WERI-Rb-1 (cell line): ENCODE measurements around the gene ABCC1.
"Not testable (repeated sequence)": the region's sequence is repeated elsewhere in the genome, so short reads cannot be mapped to it uniquely, and the experiment has no call there.

Source experiments
- DNase-seq: peaks from one replicate; pipeline ENCODE4 v3.0.0-alpha.2; 2020
- H3K27ac ChIP-seq: fragments of 250-450 bp; sonication (Bioruptor Pico); 2 replicates; pipeline ENCODE4 v1.5.1; 2020; ENCODE audit warnings: mild to moderate bottlenecking, moderate library complexity
- H3K27me3 ChIP-seq: fragments of 250-450 bp; sonication (Bioruptor Pico); 2 replicates; pipeline ENCODE4 v1.5.1; 2021; ENCODE audit warnings: mild to moderate bottlenecking, low read depth, moderate library complexity; ENCODE audit not compliant: insufficient read depth, severe bottlenecking
- H3K36me3 ChIP-seq: fragments of 250-450 bp; sonication (Bioruptor Pico); 2 replicates; pipeline ENCODE4 v1.5.1; 2020; ENCODE audit warnings: mild to moderate bottlenecking, moderate library complexity
- H3K4me3 ChIP-seq: 2 replicates; pipeline ENCODE4 v1.5.1; 2011; ENCODE audit warnings: low read depth, mild to moderate bottlenecking, control low read depth, low read length
- H3K9me3 ChIP-seq: fragments of 250-450 bp; sonication (Bioruptor Pico); 2 replicates; pipeline ENCODE4 v1.5.1; 2021; ENCODE audit warnings: mild to moderate bottlenecking, moderate library complexity; ENCODE audit not compliant: severe bottlenecking
- TF ChIP-seq, protein P1 (sequence below): IDR thresholded peaks from 2 replicates; pipeline ENCODE4 v1.5.1; 2011; ENCODE audit warnings: low read depth, mild to moderate bottlenecking, control low read depth, inconsistent platforms, low read length

The ABCC1 gene

DNA sequence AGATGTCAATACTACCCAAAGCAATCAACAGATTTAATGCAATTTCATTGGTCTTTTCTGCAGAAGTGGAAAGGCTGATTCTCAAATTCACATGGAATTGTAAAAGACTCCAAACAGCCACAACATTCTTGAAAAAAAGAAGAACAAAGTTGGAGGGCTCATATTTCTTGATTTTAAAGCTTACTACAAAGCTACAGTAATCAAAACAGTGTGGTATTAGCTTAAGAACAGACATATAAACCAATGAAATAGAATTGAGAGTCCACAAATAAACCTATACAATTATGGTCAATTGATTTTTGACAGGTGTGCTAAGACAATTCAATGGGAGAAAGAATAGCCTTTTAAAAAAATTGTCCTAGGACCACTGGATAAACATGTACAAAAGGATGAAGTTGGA is 14.4 kb upstream of the ABCC1 start:
- Histone ChIP-seq H3K27ac (no peak overlapping the region), H3K9me3 (peaks cover 2% of the 10 kb centered on the region), H3K36me3 (no peaks in the 10 kb centered on the region), H3K27me3 (no peaks in the 10 kb centered on the region), H3K4me3 (no peak overlapping the region)
- DNase-seq, result no peak
- TF ChIP-seq, protein P1, sequence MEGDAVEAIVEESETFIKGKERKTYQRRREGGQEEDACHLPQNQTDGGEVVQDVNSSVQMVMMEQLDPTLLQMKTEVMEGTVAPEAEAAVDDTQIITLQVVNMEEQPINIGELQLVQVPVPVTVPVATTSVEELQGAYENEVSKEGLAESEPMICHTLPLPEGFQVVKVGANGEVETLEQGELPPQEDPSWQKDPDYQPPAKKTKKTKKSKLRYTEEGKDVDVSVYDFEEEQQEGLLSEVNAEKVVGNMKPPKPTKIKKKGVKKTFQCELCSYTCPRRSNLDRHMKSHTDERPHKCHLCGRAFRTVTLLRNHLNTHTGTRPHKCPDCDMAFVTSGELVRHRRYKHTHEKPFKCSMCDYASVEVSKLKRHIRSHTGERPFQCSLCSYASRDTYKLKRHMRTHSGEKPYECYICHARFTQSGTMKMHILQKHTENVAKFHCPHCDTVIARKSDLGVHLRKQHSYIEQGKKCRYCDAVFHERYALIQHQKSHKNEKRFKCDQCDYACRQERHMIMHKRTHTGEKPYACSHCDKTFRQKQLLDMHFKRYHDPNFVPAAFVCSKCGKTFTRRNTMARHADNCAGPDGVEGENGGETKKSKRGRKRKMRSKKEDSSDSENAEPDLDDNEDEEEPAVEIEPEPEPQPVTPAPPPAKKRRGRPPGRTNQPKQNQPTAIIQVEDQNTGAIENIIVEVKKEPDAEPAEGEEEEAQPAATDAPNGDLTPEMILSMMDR, result no peak

DNA sequence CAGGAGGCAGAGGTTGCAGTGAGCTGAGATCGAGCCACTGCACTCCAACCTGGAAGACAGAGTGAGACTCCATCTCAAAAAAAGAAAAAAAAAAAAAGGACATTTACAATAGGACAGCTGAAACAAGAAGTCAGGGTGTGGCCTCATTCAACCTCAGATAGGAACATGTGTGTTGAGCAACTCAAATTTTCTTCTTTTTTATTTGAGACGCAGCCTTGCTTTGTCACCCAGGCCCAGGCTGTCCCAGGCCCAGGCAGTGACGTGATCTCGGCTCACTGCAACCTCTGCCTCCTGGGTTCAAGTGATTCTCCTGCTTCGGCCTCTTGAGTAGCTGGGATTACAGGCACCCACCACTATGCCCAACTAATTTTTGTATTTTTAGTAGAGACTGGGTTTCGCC is 12.6 kb upstream of the ABCC1 start:
- not testable (repeated sequence) for DNase-seq, H3K4me3 ChIP-seq, H3K27ac ChIP-seq

DNA sequence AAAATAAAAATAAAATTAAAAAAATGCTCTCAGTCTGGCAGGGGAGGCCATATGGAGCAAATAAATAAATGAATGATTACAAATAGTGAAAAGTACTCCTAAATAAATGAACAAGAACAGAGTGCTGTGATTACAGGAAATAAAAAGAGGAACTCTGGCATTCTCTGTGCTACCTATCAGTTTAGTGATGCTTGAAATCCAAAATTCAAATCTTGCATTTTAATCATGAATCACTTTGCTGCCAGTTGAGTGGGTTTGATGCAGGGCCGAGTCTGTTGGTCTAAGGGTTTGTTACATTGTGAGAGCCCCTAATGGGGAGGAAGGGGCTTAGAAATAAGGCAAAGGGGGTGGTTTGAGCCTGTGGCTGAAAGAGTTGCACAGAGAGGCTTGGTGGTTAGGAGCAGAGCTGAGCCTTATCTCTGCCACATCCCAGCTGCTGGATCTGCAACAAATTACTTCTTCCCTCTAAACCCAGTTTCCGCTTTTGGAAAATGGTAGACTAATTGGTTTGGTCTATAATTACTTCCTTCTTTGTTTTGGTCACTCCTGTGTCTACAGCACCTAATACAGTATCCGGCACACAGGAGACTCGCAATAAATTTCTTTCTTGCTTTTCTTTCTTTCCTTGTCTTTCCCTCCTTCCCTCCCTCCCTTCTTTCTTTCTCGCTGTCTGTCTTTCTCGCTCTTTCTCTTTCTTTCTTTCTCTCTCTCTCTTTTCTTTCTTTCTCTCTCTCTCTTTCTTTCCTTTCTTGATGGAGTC is 6.3 kb upstream of the ABCC1 start:
- H3K9me3 ChIP-seq, result no peaks in the 10 kb centered on the region
- DNase-seq, result no peak
- no peaks in the 10 kb centered on the region for H3K27me3 ChIP-seq
- no peak overlapping the region for H3K4me3 ChIP-seq
- no peaks in the 10 kb centered on the region for H3K36me3 ChIP-seq
- H3K27ac ChIP-seq, result no peak overlapping the region
- TF ChIP-seq, protein P1, result no peak

More for the DNA sequence above, 12.6 kb upstream of the ABCC1 start:
- H3K27me3 ChIP-seq, H3K9me3 ChIP-seq, H3K36me3 ChIP-seq: not testable (repeated sequence)

DNA sequence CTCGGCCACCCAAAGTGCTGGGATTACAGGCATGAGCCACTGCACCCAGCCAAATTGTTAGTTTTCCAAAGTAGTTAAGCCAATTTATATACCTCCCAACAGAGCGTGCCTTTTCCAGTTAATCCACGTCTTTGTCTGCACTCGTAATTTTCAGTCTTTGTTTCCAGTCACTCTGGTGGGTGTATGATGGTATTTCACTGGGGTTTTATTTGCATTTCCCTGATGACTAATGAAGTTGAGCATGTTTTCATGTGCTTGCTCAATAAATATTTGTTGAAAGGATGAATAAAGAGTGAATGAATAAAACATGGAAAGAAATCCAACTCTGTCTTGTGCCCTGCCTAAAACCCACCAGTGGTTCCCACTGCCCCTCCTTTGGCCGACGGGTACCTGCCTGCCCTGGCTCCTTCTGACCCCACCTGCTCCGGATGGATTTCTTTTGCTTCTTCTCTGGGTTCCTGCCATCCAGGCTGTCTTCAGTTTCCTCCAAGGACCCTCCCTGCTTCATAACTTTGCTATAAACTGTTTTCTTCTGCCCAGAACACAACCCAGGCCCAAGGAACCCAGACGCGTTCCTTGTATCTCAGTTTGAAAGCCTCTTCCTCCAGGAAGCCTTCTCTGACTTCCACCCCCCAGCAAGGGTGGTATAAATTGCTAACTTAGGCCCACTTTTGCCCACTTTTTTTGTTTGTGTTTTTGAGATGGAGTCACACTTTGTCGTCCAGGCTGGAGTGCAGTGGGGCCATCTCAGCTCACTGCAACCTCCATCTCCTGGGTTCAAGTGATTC is 3.0 kb upstream of the ABCC1 start:
- Histone ChIP-seq H3K27ac (no peak overlapping the region), H3K9me3 (no peaks in the 10 kb centered on the region), H3K4me3 (no peak overlapping the region), H3K36me3 (no peaks in the 10 kb centered on the region), H3K27me3 (no peaks in the 10 kb centered on the region)
- TF ChIP-seq, protein P1, result no peak
- DNase-seq, result no peak

DNA sequence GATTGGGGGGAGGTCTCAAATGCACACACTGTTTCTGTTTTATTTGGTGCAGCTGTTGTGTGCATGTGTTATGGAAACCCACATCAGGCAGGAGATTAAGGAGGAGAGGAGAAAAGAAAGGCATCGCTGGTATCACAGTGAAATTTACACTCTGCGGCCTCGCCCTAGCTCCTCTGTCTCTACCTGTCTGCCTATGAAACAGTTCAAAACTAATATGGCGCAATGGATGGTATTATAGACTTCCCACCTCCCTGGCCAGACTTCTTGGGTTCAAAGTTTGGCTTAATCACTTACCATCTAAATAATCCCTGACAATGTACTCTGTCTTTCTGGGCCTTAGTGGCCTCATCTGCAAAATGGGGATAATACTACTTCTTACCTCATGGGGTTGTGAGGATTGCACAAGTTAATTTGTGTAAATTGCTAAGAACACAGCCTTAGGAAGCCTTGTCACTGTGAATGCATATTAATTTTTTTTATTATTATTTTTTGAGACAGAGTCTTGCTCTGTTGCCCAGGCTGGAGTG is 1.4 kb upstream of the ABCC1 start:
- Histone ChIP-seq H3K36me3 (peaks cover 2% of the 10 kb centered on the region; the same call in 1 of the 2 replicates), H3K9me3 (no peaks in the 10 kb centered on the region)
- TF ChIP-seq, protein P1, result no peak

DNA sequence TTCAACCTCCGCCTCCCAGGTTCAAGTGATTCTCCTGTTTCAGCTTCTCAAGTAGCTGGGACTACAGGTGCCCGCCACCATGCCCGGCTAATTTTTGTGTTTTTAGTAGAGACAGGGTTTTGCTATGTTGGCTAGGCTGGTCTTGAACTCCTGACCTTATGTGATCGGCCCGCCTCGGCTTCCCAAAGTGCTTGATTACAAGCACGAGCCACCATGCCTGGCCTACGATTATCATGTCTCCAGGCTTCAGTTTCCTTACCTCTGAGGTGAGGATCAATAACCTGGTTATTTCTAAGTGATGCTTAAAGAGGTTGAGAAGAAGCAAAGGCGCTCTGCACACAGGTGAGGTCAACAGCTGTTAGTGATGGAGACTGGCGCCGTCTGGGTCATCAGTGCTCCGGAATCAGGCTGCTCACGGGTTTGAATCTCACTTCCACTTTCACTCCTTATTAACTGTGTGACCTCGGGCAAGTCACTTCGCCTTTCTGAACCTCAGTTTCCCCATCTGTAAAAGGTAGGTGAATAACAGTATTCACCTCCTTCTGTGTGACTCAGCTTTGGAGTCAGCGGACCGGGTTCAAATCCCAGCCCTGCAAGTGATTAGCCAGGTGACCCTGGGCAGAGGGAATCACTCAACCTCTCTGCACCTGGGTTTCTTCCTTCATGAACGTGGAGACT is 745 bp upstream of the ABCC1 start:
- DNase-seq, result no peak
- peak overlapping the region; percentile 84 for H3K27ac ChIP-seq
- H3K36me3 ChIP-seq, result peaks cover 2% of the 10 kb centered on the region; the same call in 1 of the 2 replicates
- H3K9me3 ChIP-seq, result no peaks in the 10 kb centered on the region
- H3K27me3 ChIP-seq, result no peaks in the 10 kb centered on the region
- TF ChIP-seq, protein P1, result no peak
- H3K4me3 ChIP-seq, result peak overlapping the region; percentile 72

More for the DNA sequence above, 1.4 kb upstream of the ABCC1 start:
- no peaks in the 10 kb centered on the region for H3K27me3 ChIP-seq
- no peak overlapping the region for H3K4me3 ChIP-seq
- no peak overlapping the region for H3K27ac ChIP-seq
- no peak for DNase-seq
